Endodermal cell (in vitro differentiated cells): ENCODE measurements around the gene LHX2. TPM values are rescaled to one million over a fixed set of nuclear protein-coding genes. Genes with fewer than 3 reads are reported as not detected.

Experiments
- DNase-seq: peaks from one replicate; pipeline ENCODE4 v3.0.0-alpha.2; 2017
- H3K27ac ChIP-seq: 2 replicates; pipeline ENCODE4 v1.5.1; 2013; ENCODE audit warnings: mild to moderate bottlenecking, low read depth, low read length, moderate library complexity
- H3K27me3 ChIP-seq: 2 replicates; pipeline ENCODE4 v1.6.1; 2013; ENCODE audit warnings: mild to moderate bottlenecking, low read length, moderate library complexity; ENCODE audit not compliant: insufficient read depth, control insufficient read depth, poor library complexity, severe bottlenecking
- H3K36me3 ChIP-seq: 2 replicates; pipeline ENCODE4 v1.7.0; 2013; ENCODE audit warnings: mild to moderate bottlenecking, low read length, moderate library complexity; ENCODE audit not compliant: control insufficient read depth, insufficient read depth
- H3K4me1 ChIP-seq: one replicate; pipeline ENCODE4 v1.7.0; 2013; ENCODE audit warnings: low read length; ENCODE audit not compliant: control insufficient read depth, insufficient read depth
- H3K4me3 ChIP-seq: 2 replicates; pipeline ENCODE4 v1.5.1; 2013; ENCODE audit warnings: mild to moderate bottlenecking, low read length, moderate library complexity
- H3K9ac ChIP-seq: 2 replicates; pipeline ENCODE4 v1.6.1; 2013; ENCODE audit warnings: mild to moderate bottlenecking, low read length, moderate library complexity; ENCODE audit not compliant: poor library complexity, severe bottlenecking; ENCODE audit errors: extremely low read depth
- H3K9me3 ChIP-seq: 2 replicates; pipeline ENCODE4 v1.6.1; 2013; ENCODE audit warnings: mild to moderate bottlenecking, low read length, moderate library complexity; ENCODE audit not compliant: control insufficient read depth
- H3K27ac Mint-ChIP-seq: 2 replicates; pipeline ENCODE4 v1.8.0; 2020; ENCODE audit warnings: mixed read lengths
- H3K27me3 Mint-ChIP-seq: 2 replicates; pipeline ENCODE4 v1.8.0; 2021; ENCODE audit warnings: mild to moderate bottlenecking, mixed read lengths; ENCODE audit not compliant: insufficient read depth
- H3K36me3 Mint-ChIP-seq: 2 replicates; pipeline ENCODE4 v1.8.0; 2020; ENCODE audit warnings: low read depth, mixed read lengths
- H3K4me1 Mint-ChIP-seq: 2 replicates; pipeline ENCODE4 v1.8.0; 2020; ENCODE audit warnings: mixed read lengths
- H3K4me3 Mint-ChIP-seq: 2 replicates; pipeline ENCODE4 v1.8.0; 2020; ENCODE audit warnings: mild to moderate bottlenecking, moderate library complexity, mixed read lengths
- H3K9me3 Mint-ChIP-seq: 2 replicates; pipeline ENCODE4 v1.8.0; 2020; ENCODE audit warnings: mild to moderate bottlenecking, mixed read lengths
- WGBS, 2 experiments: methylation state at CpG; one replicate each; pipeline versions ENCODE4 v1.1.5 to v1.1.7; 2013; ENCODE audit warnings: missing lambda C conversion rate in 2 of 2, mixed read lengths in 1 of 2; ENCODE audit not compliant: insufficient coverage in 1 of 2, insufficient read length in 1 of 2; 5-methylcytosine and 5-hydroxymethylcytosine counted together
- total RNA-seq, 2 donors: library from RNA; stranded (reverse); fragmentation: NEBNext Ultra II Directional in 1 of 2; extraction: Animal tissue kit (Norgen Biotek cat#: 25700) in 1 of 2; gene quantifications; 2 replicates in 1 of 2; 3 replicates in 1 of 2; pipeline ENCODE4 v1.2.1, GENCODE V29; 2021
- TF ChIP-seq, protein P1 (sequence below): fragments of 200-600 bp; sonication (generic); conservative IDR thresholded peaks from 2 replicates; pipeline ENCODE4 v1.5.0; 2021; ENCODE audit warnings: antibody characterized with exemption, mild to moderate bottlenecking

The LHX2 gene
- total RNA-seq, 2 donors from 2014 or later = 0.20 to 0.29 TPM

DNA sequence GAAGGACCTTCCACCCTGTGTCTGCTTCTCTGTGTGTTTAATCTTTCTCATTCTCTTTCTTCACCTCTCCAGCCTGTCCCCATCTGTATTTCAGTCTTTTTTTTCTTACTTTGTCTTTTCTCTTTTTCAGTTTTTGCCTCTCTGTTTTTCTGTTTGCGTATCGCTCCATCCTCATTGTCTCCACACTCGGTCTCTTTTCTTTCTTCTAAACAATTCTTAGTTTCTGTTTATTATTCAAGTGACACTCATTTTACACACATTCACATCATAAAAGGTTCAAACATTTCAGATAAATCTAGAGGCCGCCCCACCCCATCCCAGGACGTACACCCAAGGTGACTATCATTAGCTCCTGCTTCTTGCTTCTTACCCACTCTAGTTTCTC is 9.8 kb downstream of the LHX2 start:
- Mint-ChIP-seq H3K27me3 (peaks cover 96% of the 10 kb centered on the region), H3K4me3 (no peak overlapping the region)
- no peak for DNase-seq

GRCh38 chr9:124022201-124023121 is 10.9 kb downstream of the LHX2 start:
- Histone ChIP-seq H3K9ac (no peak overlapping the region), H3K27ac (no peak overlapping the region), H3K27me3 (peaks cover 99% of the 10 kb centered on the region), H3K9me3 (no peaks in the 10 kb centered on the region), H3K4me3 (no peak overlapping the region), H3K36me3 (no peaks in the 10 kb centered on the region), H3K4me1 (no peaks in the 10 kb centered on the region)
- WGBS, 2 experiments = 6 to 8% methylated on average over 22 to 38 of the region's 38 CpGs
- peak; percentile 93 for DNase-seq
- TF ChIP-seq, protein P1, sequence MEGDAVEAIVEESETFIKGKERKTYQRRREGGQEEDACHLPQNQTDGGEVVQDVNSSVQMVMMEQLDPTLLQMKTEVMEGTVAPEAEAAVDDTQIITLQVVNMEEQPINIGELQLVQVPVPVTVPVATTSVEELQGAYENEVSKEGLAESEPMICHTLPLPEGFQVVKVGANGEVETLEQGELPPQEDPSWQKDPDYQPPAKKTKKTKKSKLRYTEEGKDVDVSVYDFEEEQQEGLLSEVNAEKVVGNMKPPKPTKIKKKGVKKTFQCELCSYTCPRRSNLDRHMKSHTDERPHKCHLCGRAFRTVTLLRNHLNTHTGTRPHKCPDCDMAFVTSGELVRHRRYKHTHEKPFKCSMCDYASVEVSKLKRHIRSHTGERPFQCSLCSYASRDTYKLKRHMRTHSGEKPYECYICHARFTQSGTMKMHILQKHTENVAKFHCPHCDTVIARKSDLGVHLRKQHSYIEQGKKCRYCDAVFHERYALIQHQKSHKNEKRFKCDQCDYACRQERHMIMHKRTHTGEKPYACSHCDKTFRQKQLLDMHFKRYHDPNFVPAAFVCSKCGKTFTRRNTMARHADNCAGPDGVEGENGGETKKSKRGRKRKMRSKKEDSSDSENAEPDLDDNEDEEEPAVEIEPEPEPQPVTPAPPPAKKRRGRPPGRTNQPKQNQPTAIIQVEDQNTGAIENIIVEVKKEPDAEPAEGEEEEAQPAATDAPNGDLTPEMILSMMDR = peak; percentile 70
- no peaks in the 10 kb centered on the region for H3K9me3 Mint-ChIP-seq
- H3K4me3 Mint-ChIP-seq = no peak overlapping the region
- H3K27me3 Mint-ChIP-seq = peaks cover 95% of the 10 kb centered on the region
- peaks cover 6% of the 10 kb centered on the region for H3K4me1 Mint-ChIP-seq
- no peaks in the 10 kb centered on the region for H3K36me3 Mint-ChIP-seq
- no peak overlapping the region for H3K27ac Mint-ChIP-seq

More for the DNA sequence above, 9.8 kb downstream of the LHX2 start:
- Histone ChIP-seq H3K9ac (no peak overlapping the region), H3K9me3 (no peaks in the 10 kb centered on the region), H3K27me3 (peaks cover 99% of the 10 kb centered on the region), H3K4me1 (no peaks in the 10 kb centered on the region), H3K27ac (no peak overlapping the region), H3K36me3 (no peaks in the 10 kb centered on the region), H3K4me3 (no peak overlapping the region)
- Mint-ChIP-seq H3K36me3 (no peaks in the 10 kb centered on the region), H3K4me1 (peaks cover 13% of the 10 kb centered on the region), H3K9me3 (no peaks in the 10 kb centered on the region), H3K27ac (no peak overlapping the region)
- TF ChIP-seq, protein P1 = no peak
- WGBS, 2 experiments = 21 to 38% methylated on average over 5 of the region's 5 CpGs

DNA sequence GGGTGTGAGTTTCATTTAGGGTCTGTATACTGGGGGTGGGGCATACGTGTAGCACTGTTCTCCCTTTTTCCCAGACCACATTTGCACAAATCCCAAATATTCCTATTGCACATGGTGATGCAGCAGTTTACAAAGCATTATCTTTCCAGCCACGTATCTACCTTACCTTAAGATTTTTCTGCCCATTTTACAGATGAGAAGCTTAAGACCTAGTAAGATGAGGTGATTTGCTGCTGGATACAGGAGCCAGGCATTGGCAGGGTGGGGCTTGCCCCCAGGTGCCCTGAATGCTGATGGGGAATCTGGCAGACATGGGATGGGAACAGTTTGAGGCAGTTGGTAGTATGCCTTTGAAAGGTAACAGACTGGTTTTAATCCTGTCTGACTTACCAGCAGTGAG is 12.5 kb downstream of the LHX2 start:
- WGBS, 2 experiments = 67 to 100% methylated on average over 1 to 2 of the region's 2 CpGs
- Histone ChIP-seq H3K9ac (no peak overlapping the region), H3K27me3 (peaks cover 89% of the 10 kb centered on the region), H3K27ac (no peak overlapping the region), H3K4me3 (no peak overlapping the region), H3K36me3 (no peaks in the 10 kb centered on the region), H3K9me3 (no peaks in the 10 kb centered on the region), H3K4me1 (no peaks in the 10 kb centered on the region)
- Mint-ChIP-seq H3K9me3 (no peaks in the 10 kb centered on the region), H3K27me3 (peaks cover 95% of the 10 kb centered on the region), H3K36me3 (no peaks in the 10 kb centered on the region), H3K4me3 (no peak overlapping the region), H3K4me1 (peaks cover 2% of the 10 kb centered on the region), H3K27ac (no peak overlapping the region)
- TF ChIP-seq, protein P1 = no peak
- no peak for DNase-seq
